ENCODE measurements around the gene EVA1C.

Gene EVA1C

GRCh38 chr21:32415451-32416398 is 3.2 kb downstream of the EVA1C start:
- no peak for DNase-seq (ENCODE audit: low spot score)
- H3K9me3 ChIP-seq (ENCODE audit: severe bottlenecking), result no peaks in the 10 kb centered on the region
- TF ChIP-seq, protein P1, sequence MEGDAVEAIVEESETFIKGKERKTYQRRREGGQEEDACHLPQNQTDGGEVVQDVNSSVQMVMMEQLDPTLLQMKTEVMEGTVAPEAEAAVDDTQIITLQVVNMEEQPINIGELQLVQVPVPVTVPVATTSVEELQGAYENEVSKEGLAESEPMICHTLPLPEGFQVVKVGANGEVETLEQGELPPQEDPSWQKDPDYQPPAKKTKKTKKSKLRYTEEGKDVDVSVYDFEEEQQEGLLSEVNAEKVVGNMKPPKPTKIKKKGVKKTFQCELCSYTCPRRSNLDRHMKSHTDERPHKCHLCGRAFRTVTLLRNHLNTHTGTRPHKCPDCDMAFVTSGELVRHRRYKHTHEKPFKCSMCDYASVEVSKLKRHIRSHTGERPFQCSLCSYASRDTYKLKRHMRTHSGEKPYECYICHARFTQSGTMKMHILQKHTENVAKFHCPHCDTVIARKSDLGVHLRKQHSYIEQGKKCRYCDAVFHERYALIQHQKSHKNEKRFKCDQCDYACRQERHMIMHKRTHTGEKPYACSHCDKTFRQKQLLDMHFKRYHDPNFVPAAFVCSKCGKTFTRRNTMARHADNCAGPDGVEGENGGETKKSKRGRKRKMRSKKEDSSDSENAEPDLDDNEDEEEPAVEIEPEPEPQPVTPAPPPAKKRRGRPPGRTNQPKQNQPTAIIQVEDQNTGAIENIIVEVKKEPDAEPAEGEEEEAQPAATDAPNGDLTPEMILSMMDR (IDR thresholded peaks at IDR 0.05; ENCODE audit: poor library complexity, severe bottlenecking), result no peak
- H3K27me3 ChIP-seq (ENCODE audit: insufficient read depth, poor library complexity, severe bottlenecking), result no peaks in the 10 kb centered on the region
- H3K36me3 ChIP-seq (ENCODE audit: low read depth), result peaks cover 48% of the 10 kb centered on the region
- no peak overlapping the region for H3K4me3 ChIP-seq (ENCODE audit: severe bottlenecking)
- H3K27ac ChIP-seq (ENCODE audit: poor library complexity, severe bottlenecking), result no peak overlapping the region
- ATAC-seq (ENCODE audit: low read depth), result no peak
- H3K4me1 ChIP-seq (ENCODE audit: insufficient read depth, poor library complexity, severe bottlenecking), result peaks cover 8% of the 10 kb centered on the region

GRCh38 chr21:32418146-32418545 is 5.6 kb downstream of the EVA1C start:
- no peaks in the 10 kb centered on the region for H3K27me3 ChIP-seq (ENCODE audit: insufficient read depth, poor library complexity, severe bottlenecking)
- H3K4me3 ChIP-seq (ENCODE audit: severe bottlenecking), result no peak overlapping the region
- TF ChIP-seq, protein P1 (IDR thresholded peaks at IDR 0.05; ENCODE audit: poor library complexity, severe bottlenecking), result no peak
- peaks cover 48% of the 10 kb centered on the region for H3K36me3 ChIP-seq (ENCODE audit: low read depth)
- H3K4me1 ChIP-seq (ENCODE audit: insufficient read depth, poor library complexity, severe bottlenecking), result peaks cover 10% of the 10 kb centered on the region
- no peaks in the 10 kb centered on the region for H3K9me3 ChIP-seq (ENCODE audit: severe bottlenecking)
- DNase-seq (ENCODE audit: low spot score), result no peak
- H3K27ac ChIP-seq (ENCODE audit: poor library complexity, severe bottlenecking), result no peak overlapping the region
- no peak for ATAC-seq (ENCODE audit: low read depth)

DNA sequence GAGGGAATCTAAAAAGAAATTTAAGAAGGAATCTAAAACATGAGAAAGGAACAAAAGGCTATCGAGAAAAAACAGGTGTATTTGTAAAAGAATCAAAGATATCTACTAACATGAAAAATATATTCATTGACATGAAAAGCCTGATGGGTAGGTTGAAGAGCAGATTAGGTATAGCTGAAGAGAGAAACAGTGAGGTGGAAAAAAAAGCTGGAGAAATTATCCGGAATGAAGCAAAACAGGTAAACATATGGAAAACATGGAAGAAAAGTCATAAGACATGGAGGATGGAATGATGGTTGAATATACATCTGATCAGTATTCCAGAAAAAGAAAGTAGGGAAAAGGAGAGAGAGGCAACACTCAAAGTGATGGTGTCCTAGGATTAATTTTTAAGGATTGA is 9.6 kb downstream of the EVA1C start:
- ATAC-seq (ENCODE audit: low read depth), result no peak
- Histone ChIP-seq H3K27me3 (ENCODE audit: insufficient read depth, poor library complexity, severe bottlenecking) (no peaks in the 10 kb centered on the region), H3K36me3 (ENCODE audit: low read depth) (peaks cover 26% of the 10 kb centered on the region), H3K9me3 (ENCODE audit: severe bottlenecking) (no peaks in the 10 kb centered on the region), H3K4me1 (ENCODE audit: insufficient read depth, poor library complexity, severe bottlenecking) (peaks cover 41% of the 10 kb centered on the region), H3K4me3 (ENCODE audit: severe bottlenecking) (no peak overlapping the region), H3K27ac (ENCODE audit: poor library complexity, severe bottlenecking) (no peak overlapping the region)
- no peak for DNase-seq (ENCODE audit: low spot score)
- TF ChIP-seq, protein P1 (IDR thresholded peaks at IDR 0.05; ENCODE audit: poor library complexity, severe bottlenecking), result no peak

- TF ChIP-seq, protein P1 (IDR thresholded peaks at IDR 0.05; ENCODE audit: poor library complexity, severe bottlenecking), result no peak
- Histone ChIP-seq H3K4me1 (ENCODE audit: insufficient read depth, poor library complexity, severe bottlenecking) (peaks cover 52% of the 10 kb centered on the region), H3K27ac (ENCODE audit: poor library complexity, severe bottlenecking) (peak overlapping the region; percentile 91), H3K27me3 (ENCODE audit: insufficient read depth, poor library complexity, severe bottlenecking) (no peaks in the 10 kb centered on the region), H3K4me3 (ENCODE audit: severe bottlenecking) (no peak overlapping the region), H3K9me3 (ENCODE audit: severe bottlenecking) (no peaks in the 10 kb centered on the region), H3K36me3 (ENCODE audit: low read depth) (peaks cover 13% of the 10 kb centered on the region)
- no peak for DNase-seq (ENCODE audit: low spot score)
- ATAC-seq (ENCODE audit: low read depth), result peak; percentile 71
Observed at GRCh38 chr21:32423320-32424190, 11.0 kb downstream of the EVA1C start.
